Stimulated activated naive B cell treated with anti-CD40 and anti-IgM and Interleukin-4, amounts not matched to agents 10 μg/mL and 1 μg/mL and 100 μg/mL, for 72 hours (primary cell): Measurements from ENCODE around the gene CACNA1C.

Experiments used
- ATAC-seq, 2 donors: fragments of 150-1000 bp; cut with Tn5 transposase; replicated peaks; 2 replicates each; pipeline ENCODE4 v1.10.0; 2021; ENCODE audit warnings: moderate library complexity in 1 of 2
- DNase-seq: peaks from one replicate; pipeline ENCODE4 v3.0.0; 2021
- H3K27ac Mint-ChIP-seq: one replicate; pipeline ENCODE4 v1.8.0; 2022; ENCODE audit warnings: mild to moderate bottlenecking, mixed read lengths
- H3K27me3 Mint-ChIP-seq, 2 donors: one replicate each; pipeline ENCODE4 v1.8.0; 2022; ENCODE audit warnings: mixed read lengths in 2 of 2
- H3K36me3 Mint-ChIP-seq, 2 donors: one replicate each; pipeline ENCODE4 v1.8.0; 2022; ENCODE audit warnings: mixed read lengths in 2 of 2, mild to moderate bottlenecking in 1 of 2
- H3K4me1 Mint-ChIP-seq, 2 donors: one replicate each; pipeline ENCODE4 v1.8.0; 2022; ENCODE audit warnings: mixed read lengths in 2 of 2, mild to moderate bottlenecking in 1 of 2
- H3K4me3 Mint-ChIP-seq, 2 donors: one replicate each; pipeline ENCODE4 v1.8.0; 2022; ENCODE audit warnings: mild to moderate bottlenecking in 2 of 2, mixed read lengths in 2 of 2, moderate library complexity in 1 of 2
- H3K9me3 Mint-ChIP-seq, 2 donors: one replicate each; pipeline ENCODE4 v1.8.0; 2022; ENCODE audit warnings: mixed read lengths in 2 of 2, mild to moderate bottlenecking in 1 of 2

The CACNA1C gene

DNA sequence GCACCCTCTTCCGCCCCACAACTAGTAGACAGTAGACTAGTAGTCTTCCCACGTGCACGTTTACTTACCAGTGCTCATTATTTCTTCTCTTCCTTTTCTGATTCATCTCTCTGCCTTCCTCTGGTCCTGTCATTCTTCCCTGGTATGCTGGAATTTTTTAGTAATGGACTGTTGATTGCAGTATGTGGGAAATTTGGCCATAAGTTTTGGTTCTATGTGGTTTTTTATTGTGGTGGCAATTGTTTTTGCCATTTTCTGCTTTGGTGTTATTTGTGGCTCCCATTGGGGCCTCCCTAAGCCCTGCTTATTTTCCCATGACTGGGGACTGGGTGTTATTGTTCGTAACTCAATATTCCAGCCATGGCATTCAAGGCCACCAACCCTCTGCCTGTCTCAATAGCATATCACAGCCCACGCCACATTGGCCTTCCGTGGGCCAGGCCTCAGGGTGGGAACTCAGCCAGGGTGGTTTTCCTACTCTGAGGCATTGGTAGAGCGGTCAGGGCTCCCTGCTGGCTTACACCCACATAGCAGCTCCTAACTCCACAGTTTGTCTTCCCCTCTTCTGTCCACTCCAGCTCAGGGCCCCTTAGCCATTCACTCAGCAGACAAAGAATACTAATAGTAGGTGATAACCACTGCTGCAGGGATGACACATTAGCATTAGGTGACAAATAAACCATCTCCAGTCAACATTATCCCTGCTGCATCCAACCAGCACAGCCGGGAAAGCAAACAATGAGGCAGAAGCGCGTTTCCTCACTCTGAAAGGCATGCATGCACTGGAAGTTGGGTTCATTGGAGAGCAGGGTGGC, 321.5 kb downstream of the CACNA1C start:
- no peak for ATAC-seq
- no peak for DNase-seq

DNA sequence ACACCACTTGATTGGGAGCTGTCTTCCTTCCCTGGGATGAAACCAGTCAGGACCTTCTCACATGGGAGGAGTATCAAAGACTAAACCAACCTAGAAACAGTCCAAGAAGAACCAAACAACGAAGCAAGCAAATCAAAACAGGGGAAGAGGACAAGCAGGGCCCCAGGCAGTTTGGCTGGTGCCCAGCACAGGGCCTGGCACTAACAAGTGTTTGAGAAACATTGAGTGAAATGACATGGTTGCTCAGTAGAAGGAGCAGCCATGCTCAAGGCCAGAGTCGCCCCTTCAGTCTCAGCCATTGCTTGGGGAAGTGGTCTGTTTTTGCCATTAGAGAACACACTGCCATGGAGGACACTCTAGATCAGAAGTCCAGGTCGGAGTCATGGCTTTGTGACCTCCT, 323.1 kb downstream of the CACNA1C start:
- Mint-ChIP-seq H3K9me3 (peaks cover 2 to 4% of the 10 kb centered on the region in 2 donors), H3K27ac (no peak overlapping the region), H3K4me1 (peaks cover 8 to 15% of the 10 kb centered on the region in 2 donors), H3K4me3 (no peak overlapping the region), H3K36me3 (no peaks in the 10 kb centered on the region), H3K27me3 (no peaks in the 10 kb centered on the region)
- no peak for DNase-seq
- no peak for ATAC-seq

More for the DNA sequence above, 321.5 kb downstream of the CACNA1C start:
- Mint-ChIP-seq H3K4me3 (no peak overlapping the region), H3K36me3 (no peaks in the 10 kb centered on the region), H3K9me3 (peaks cover 2 to 4% of the 10 kb centered on the region in 2 donors), H3K27ac (no peak overlapping the region), H3K4me1 (peaks cover 4 to 11% of the 10 kb centered on the region in 2 donors), H3K27me3 (no peaks in the 10 kb centered on the region)

DNA sequence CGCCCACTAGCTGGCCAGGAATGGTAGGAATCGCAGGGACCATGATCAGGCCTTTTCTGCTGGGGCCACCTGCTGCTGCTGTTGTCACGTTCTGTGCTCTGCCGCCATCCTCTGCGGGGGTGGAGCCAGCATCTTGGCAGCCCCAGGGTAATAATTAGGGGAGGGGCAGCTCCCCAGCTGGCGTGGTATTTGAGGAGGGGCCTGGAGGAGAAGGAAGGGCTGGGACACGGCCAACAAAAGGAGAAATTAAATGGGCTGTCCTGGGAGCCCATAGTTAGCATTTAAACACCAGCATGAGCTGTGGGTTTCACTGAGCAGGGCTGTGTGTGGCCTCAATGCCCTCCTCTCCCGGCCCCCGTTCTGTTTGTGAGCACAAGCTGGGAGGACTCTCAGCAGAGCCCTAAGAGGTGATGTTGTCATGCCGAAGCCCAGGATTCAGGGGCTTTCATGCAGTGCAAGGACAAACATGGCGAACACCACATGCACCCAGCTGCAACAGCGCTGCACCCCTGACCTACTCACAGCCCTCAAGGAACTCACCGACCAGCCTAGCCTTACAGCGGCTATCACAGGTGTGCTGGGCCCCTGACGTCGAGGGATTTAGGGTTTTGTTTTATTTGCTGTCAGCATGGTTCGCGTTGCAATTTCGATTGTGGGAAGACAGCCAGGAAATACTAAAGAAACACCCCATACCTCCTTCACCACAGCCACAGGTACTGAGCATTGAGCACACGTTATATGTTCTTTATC, 324.3 kb downstream of the CACNA1C start:
- DNase-seq: no peak
- H3K36me3 Mint-ChIP-seq: no peaks in the 10 kb centered on the region
- peaks cover 2 to 4% of the 10 kb centered on the region in 2 donors for H3K9me3 Mint-ChIP-seq
- H3K4me3 Mint-ChIP-seq: no peak overlapping the region
- H3K4me1 Mint-ChIP-seq: peaks cover 8 to 15% of the 10 kb centered on the region in 2 donors
- ATAC-seq: no peak
- no peak overlapping the region for H3K27ac Mint-ChIP-seq
- no peaks in the 10 kb centered on the region for H3K27me3 Mint-ChIP-seq

DNA sequence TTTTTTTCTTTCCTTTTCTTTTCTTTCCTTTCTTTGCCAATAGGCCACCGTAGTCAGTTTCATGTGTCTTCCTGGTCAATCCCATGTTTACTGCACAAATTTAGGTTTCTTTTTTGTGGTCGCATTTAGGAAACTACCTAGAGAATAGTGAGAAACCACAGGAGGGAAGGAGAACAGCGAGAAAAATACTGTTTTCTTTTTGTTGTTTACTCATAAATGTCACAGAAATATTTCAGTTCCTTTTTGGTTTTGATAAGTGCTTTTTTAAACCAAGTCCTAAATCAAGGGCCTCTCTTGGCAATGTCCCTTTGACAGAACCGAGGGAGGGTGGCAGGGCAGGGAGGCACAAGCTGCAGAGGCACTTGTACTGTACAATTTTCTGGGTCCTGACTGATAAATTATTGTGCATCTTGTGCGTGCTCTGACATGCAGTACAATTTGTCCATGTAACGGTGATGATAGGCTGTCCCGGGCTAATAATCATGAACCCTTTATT, 326.1 kb downstream of the CACNA1C start:
- peaks cover 2 to 4% of the 10 kb centered on the region in 2 donors for H3K9me3 Mint-ChIP-seq
- DNase-seq (no peak), ATAC-seq (peak; percentile 80 to 82)
- no peak overlapping the region for H3K27ac Mint-ChIP-seq
- no peaks in the 10 kb centered on the region for H3K36me3 Mint-ChIP-seq
- peak overlapping the region; percentile 18 to 37 for H3K4me3 Mint-ChIP-seq
- peaks cover 8 to 22% of the 10 kb centered on the region in 2 donors for H3K4me1 Mint-ChIP-seq
- H3K27me3 Mint-ChIP-seq: no peaks in the 10 kb centered on the region

DNA sequence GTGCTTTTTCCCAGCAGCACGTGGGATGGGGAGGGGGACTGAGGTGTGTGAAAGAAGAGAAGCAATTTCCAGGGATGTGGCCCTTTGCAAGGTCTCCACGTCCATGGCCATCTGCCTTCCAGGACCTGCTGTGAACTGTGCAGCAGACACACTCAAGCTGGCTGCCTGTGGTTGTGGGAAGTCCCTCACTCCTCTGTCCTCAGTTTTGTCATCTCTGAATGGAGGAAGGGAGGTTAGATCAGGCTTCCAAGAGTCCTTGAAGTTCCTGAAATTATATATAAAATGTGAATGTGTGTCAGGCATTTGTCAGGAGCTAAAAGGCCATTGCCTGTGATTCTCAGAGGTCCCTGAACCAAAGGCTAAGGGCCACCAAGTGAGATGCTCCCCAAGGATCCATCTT, 328.2 kb downstream of the CACNA1C start:
- DNase-seq (no peak), ATAC-seq (no peak)
- Mint-ChIP-seq H3K36me3 (no peaks in the 10 kb centered on the region), H3K9me3 (peaks cover 2 to 4% of the 10 kb centered on the region in 2 donors), H3K27me3 (no peaks in the 10 kb centered on the region), H3K27ac (no peak overlapping the region), H3K4me3 (no peak overlapping the region), H3K4me1 (peaks cover 8 to 23% of the 10 kb centered on the region in 2 donors)

DNA sequence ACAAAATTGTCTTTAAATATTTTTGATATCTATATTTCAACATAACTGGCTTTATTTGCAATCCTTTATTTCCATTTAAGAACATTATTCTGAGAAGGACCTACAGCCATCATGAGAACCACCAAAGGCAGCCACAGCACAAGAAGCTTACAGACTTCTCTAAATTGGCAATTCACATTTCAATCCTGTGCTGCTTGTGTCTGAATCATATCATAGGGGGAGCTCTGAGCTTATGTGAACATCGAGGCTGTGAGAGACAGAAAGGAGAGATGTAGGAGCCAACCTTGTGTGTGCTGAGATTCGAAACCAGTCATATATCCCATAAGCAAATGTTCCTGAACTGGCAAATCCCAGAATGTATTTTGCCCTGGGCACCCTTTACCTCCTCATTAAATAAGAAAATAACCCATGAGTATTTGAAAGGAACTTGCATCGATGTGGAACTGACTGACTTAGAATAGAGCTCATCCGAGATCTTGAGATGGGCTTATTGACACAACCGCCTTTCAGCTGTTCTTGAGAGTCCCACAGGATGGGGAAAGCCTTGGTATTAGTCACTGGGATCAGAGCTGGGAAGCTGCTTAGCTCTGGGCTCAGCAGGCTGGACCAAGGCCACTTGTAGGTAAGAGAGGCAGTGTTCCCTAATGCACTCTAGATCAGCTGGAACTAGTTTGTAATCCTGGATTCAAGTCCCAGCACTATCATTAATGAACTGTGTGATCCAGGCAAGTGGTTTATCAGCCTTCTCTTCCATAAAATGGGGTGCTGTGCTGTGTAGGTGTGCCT, 329.8 kb downstream of the CACNA1C start:
- Mint-ChIP-seq H3K9me3 (peaks cover 2 to 4% of the 10 kb centered on the region in 2 donors), H3K27me3 (no peaks in the 10 kb centered on the region), H3K4me3 (no peak overlapping the region), H3K4me1 (peaks cover 8 to 23% of the 10 kb centered on the region in 2 donors), H3K36me3 (no peaks in the 10 kb centered on the region), H3K27ac (no peak overlapping the region)
- DNase-seq: no peak
- no peak for ATAC-seq

DNA sequence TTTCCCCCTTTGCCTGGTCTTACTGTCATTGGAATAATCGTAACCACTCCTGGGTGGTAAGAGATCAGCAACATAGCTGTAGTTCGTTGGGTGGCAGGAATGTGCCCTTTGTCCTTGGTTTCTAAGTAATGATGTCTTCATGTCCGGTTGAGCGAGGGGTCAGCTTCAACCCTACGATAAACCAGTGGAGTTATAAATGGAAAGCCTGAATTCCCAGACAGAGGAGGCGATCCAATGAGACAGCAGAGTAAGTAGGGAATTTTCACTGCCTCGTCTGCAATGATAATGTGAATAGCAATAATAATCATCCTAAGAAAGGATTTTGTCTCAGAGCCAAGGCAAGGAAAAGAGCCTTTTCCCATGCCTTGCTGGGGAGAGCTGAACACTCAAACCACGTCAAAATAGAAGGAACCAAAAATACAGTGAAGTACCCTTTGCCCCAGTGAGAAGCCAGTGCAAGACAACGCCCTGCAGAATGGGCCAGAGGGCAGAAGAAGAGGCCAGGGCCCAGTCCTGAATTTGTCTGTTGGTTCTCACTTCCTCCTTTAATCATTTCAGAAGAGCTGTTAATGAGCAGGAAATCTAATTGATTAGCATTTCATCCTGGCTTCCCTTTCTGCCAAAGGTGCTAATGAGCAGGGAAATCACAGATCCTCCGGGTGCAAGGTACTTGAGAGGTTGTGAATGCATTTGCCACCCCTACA, 330.7 kb downstream of the CACNA1C start:
- no peak for DNase-seq
- H3K27ac Mint-ChIP-seq: no peak overlapping the region
- ATAC-seq: peak; percentile 31 to 33
- peaks cover 2 to 4% of the 10 kb centered on the region in 2 donors for H3K9me3 Mint-ChIP-seq
- no peak overlapping the region for H3K4me3 Mint-ChIP-seq
- H3K4me1 Mint-ChIP-seq: peaks cover 8 to 20% of the 10 kb centered on the region in 2 donors
- no peaks in the 10 kb centered on the region for H3K27me3 Mint-ChIP-seq
- no peaks in the 10 kb centered on the region for H3K36me3 Mint-ChIP-seq

DNA sequence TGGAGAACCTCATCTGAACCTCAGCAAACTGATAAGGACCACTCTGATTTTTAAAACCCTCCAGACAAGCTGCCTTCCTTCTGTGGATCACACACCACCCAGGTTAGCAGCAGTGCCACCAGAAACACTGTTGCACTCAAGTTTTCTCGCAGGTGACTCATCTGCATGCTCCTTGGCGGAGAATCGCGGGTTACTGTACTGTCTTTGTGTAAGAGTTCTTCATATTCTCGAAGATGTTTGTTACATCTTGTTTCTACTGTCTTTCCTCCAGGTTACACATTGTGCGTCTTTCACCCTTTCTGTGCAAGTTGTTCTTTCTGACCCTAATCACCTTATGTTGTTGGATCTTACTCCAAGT, 331.2 kb downstream of the CACNA1C start:
- H3K27ac Mint-ChIP-seq: no peak overlapping the region
- DNase-seq (no peak), ATAC-seq (no peak)
- H3K27me3 Mint-ChIP-seq: no peaks in the 10 kb centered on the region
- H3K4me1 Mint-ChIP-seq: peaks cover 5 to 15% of the 10 kb centered on the region in 2 donors
- no peaks in the 10 kb centered on the region for H3K36me3 Mint-ChIP-seq
- no peaks in the 10 kb centered on the region for H3K9me3 Mint-ChIP-seq
- no peak overlapping the region for H3K4me3 Mint-ChIP-seq

DNA sequence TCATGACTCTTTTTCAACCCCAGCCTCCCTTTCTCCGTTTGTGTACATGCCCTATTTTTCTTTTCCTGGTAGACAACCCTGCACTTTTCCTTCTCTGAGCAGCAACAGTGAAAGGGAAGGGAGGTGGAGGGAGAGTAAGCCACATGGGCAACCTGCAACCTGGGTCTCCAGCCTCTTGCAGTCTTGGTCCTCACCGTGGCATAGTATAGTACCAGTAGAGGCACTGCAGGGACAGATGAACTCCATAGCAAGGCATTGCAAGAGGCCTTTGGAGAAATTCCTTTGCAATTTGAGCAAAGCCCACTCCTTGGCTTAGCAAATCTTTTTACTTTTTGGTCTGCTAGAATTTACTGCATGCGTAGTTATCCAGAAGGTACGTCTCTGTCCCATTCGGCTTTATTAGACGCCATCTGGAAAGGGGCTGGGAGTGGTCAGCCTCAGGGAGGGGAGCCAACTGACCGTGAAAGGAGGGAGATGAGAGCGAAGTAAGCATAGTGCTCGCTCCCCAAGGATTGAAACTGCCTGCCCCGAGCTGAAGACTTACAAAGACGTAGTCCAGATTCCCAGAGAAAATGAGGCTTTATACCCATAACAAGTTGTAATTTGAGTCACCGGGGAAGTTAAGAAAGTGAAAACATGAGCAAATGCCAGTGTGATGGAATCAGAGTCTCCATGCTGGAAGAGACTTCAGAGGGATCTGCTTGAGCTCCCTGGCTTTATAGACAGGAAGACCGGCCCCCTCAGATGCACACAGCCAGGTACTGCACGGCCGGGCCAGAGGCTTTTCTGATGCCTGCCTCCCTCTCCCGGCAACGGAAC, 332.0 kb downstream of the CACNA1C start:
- H3K4me3 Mint-ChIP-seq: no peak overlapping the region
- ATAC-seq (no peak), DNase-seq (no peak)
- no peaks in the 10 kb centered on the region for H3K36me3 Mint-ChIP-seq
- no peaks in the 10 kb centered on the region for H3K9me3 Mint-ChIP-seq
- H3K27ac Mint-ChIP-seq: no peak overlapping the region
- peaks cover 3 to 8% of the 10 kb centered on the region in 2 donors for H3K4me1 Mint-ChIP-seq
- no peaks in the 10 kb centered on the region for H3K27me3 Mint-ChIP-seq

DNA sequence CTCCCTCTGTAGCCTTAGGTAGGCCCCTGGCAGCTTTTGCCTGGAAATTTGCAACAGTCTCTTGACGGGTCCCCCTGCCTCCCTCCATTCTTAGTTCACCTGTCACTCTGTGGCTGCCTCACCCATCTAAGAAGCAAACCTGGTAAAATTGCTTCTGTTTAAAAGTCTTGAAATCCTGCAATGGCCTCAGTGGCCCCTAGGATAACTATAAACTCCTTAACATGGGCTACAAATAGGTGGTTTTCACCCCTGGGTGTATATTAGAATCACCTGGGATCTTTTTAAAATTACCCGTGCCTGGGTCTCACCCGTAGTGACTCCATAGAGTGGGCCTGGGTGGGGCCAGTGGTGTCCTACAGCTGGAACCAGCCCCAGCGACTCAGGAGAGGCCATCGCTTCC, 332.7 kb downstream of the CACNA1C start:
- no peak overlapping the region for H3K4me3 Mint-ChIP-seq
- ATAC-seq (no peak), DNase-seq (no peak)
- H3K9me3 Mint-ChIP-seq: no peaks in the 10 kb centered on the region
- no peaks in the 10 kb centered on the region for H3K36me3 Mint-ChIP-seq
- peaks cover 0 to 3% of the 10 kb centered on the region in 2 donors for H3K27me3 Mint-ChIP-seq
- no peak overlapping the region for H3K27ac Mint-ChIP-seq
- H3K4me1 Mint-ChIP-seq: peaks cover 0 to 8% of the 10 kb centered on the region in 2 donors

DNA sequence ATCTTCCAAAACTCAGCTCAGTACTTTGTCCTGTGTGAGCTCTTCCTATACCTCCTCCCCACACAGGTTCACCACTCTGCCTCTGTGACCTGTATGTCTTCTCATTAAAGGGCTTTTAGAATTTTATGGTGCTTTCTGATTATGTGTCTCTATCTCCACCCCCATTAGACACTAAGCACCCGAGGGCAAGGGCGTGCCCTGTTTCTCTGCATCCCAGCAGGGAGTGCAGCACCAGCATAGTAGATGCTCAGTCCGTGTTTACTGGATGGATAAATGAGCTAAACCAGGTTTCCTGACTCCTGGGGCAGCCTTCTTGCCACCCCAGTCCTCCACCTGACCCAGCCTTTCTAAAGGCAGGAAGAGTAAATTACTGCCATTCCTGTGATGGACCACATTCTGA, 333.8 kb downstream of the CACNA1C start:
- peaks cover 0 to 12% of the 10 kb centered on the region in 2 donors for H3K27me3 Mint-ChIP-seq
- peaks cover 0 to 8% of the 10 kb centered on the region in 2 donors for H3K4me1 Mint-ChIP-seq
- no peak for ATAC-seq
- H3K9me3 Mint-ChIP-seq: no peaks in the 10 kb centered on the region
- no peak for DNase-seq
- H3K4me3 Mint-ChIP-seq: no peak overlapping the region
- no peaks in the 10 kb centered on the region for H3K36me3 Mint-ChIP-seq
- no peak overlapping the region for H3K27ac Mint-ChIP-seq

DNA sequence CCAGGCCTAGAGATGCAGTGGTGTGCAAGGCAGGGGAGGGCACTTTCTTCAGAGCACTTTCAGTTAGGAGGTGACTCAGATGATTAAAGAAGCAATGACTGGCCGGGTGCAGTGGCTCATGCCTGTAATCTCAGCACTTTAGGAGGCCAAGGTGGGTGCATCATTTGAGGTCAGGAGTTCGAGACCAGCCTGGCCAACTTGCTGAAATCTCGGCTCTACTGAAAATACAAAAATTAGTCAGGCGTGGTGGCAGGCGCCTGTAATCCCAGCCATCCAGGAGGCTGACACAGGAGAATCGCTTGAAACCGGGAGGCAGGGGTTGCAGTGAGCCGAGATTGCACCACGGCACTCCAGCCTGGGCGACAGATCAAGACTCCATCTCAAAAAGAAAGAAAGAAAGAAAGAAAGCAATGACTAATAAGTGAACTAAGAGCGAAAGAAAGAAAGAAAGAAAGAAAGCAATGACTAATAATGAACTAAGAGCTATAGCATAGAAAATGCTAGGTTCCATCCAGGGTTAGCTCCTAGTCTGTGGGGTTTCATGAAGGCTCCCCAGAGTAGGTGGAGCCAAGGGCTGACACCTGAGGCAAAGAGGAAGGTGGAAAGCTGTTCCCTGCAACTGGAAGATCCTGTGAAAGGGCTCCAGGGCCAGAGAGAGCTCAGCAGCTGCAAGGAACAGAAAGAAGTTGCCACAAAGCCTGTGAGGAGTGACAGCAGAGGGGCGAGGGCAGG, 334.5 kb downstream of the CACNA1C start:
- H3K9me3 Mint-ChIP-seq: no peaks in the 10 kb centered on the region
- H3K4me1 Mint-ChIP-seq: peaks cover 0 to 8% of the 10 kb centered on the region in 2 donors
- no peak overlapping the region for H3K27ac Mint-ChIP-seq
- DNase-seq (no peak), ATAC-seq (peak; percentile 44 to 71)
- peaks cover 0 to 12% of the 10 kb centered on the region in 2 donors for H3K27me3 Mint-ChIP-seq
- H3K36me3 Mint-ChIP-seq: no peaks in the 10 kb centered on the region
- H3K4me3 Mint-ChIP-seq: no peak overlapping the region
